ENCODE results near the gene AKAP6.

- TF ChIP-seq POLR2A (IDR thresholded peaks at IDR 0.05; ENCODE audit: low read depth, low read length) (no peak), TAF1 (IDR thresholded peaks at IDR 0.05; ENCODE audit: low read depth, low read length) (no peak), POLR2AphosphoS5 (IDR thresholded peaks at IDR 0.05; ENCODE audit: low read depth, low read length) (no peak), SPI1 (IDR thresholded peaks at IDR 0.05; ENCODE audit: low read depth, low read length) (no peak)
Observed at GRCh38 chr14:32514681-32515080, 185.6 kb downstream of the AKAP6 start.

Measured in GM12891 (cell line).